ENCODE measurements around the gene CLIC6. TPM values are rescaled to one million over a fixed set of nuclear protein-coding genes. Genes with fewer than 3 reads are reported as not detected.

The CLIC6 gene
- total RNA-seq, 1 experiment from 2014 or later: not detected

DNA sequence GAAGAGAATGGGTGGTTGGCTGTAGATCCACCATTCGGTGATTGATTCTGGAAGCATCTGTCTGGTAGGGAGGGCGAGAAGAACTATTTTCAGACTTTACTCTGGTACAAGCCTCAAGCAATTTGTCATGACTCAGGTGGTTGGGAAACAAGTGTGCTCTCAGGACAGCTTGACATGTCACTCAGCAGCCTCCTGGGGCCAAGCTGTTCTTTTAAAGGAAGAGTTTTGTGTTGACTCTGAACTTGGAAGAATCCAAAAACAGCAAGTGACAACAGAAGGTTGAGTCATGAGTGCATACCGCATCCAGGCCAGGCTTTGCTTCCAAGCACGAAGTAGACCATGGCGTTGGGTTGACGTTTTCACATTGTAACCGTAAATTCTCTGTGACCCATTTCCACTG lies 65.9 kb downstream of the CLIC6 start:
- Histone ChIP-seq H3K36me3 (ENCODE audit: low read depth, low read length) (no peaks in the 10 kb centered on the region), H2AFZ (ENCODE audit: low read length) (no peak overlapping the region), H3K9me2 (replicated peaks; ENCODE audit: low read length) (no peaks in the 10 kb centered on the region), H3K4me3 (ENCODE audit: low read length) (no peak overlapping the region), H3K9ac (ENCODE audit: low read length) (no peak overlapping the region), H3K4me2 (ENCODE audit: low read length) (no peak overlapping the region), H4K20me1 (ENCODE audit: low read length) (no peaks in the 10 kb centered on the region), H3F3A (ENCODE audit: low read length, unreplicated experiment) (no peaks in the 10 kb centered on the region), H3K27me3 (ENCODE audit: low read length) (no peaks in the 10 kb centered on the region), H3K27ac (ENCODE audit: low read length) (peak overlapping the region; percentile 4; the same call in 1 of the 2 replicates), H3K79me2 (ENCODE audit: low read length) (no peaks in the 10 kb centered on the region), H3K4me1 (ENCODE audit: insufficient read depth, low read length) (peaks cover 35% of the 10 kb centered on the region), H3K9me3 (ENCODE audit: low read length) (no peaks in the 10 kb centered on the region)
- ATAC-seq (no peak), DNase-seq (peak; percentile 80)
- TF ChIP-seq EZH2phosphoT487 (IDR thresholded peaks at IDR 0.05; ENCODE audit: borderline replicate concordance, low read length) (no peak), EZH2 (IDR thresholded peaks at IDR 0.05; ENCODE audit: low read length, unreplicated experiment) (no peak)
- TF ChIP-seq, protein P1, sequence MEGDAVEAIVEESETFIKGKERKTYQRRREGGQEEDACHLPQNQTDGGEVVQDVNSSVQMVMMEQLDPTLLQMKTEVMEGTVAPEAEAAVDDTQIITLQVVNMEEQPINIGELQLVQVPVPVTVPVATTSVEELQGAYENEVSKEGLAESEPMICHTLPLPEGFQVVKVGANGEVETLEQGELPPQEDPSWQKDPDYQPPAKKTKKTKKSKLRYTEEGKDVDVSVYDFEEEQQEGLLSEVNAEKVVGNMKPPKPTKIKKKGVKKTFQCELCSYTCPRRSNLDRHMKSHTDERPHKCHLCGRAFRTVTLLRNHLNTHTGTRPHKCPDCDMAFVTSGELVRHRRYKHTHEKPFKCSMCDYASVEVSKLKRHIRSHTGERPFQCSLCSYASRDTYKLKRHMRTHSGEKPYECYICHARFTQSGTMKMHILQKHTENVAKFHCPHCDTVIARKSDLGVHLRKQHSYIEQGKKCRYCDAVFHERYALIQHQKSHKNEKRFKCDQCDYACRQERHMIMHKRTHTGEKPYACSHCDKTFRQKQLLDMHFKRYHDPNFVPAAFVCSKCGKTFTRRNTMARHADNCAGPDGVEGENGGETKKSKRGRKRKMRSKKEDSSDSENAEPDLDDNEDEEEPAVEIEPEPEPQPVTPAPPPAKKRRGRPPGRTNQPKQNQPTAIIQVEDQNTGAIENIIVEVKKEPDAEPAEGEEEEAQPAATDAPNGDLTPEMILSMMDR (conservative IDR thresholded peaks at IDR 0.05; ENCODE audit: low read depth, low read length): no peak
- intact Hi-C loops (cut with micrococcal nuclease): no loop called here
- ChIA-PET CTCF (interaction anchor here (0.5 kb wide), 1 partner anchor 200 kb away, joined by 3 read pairs; no protein-coding TSS in a partner anchor), POLR2A (ENCODE audit: unreplicated experiment) (no interaction called here)
- no TSS peak for BruUV-seq (replicated peaks)

DNA sequence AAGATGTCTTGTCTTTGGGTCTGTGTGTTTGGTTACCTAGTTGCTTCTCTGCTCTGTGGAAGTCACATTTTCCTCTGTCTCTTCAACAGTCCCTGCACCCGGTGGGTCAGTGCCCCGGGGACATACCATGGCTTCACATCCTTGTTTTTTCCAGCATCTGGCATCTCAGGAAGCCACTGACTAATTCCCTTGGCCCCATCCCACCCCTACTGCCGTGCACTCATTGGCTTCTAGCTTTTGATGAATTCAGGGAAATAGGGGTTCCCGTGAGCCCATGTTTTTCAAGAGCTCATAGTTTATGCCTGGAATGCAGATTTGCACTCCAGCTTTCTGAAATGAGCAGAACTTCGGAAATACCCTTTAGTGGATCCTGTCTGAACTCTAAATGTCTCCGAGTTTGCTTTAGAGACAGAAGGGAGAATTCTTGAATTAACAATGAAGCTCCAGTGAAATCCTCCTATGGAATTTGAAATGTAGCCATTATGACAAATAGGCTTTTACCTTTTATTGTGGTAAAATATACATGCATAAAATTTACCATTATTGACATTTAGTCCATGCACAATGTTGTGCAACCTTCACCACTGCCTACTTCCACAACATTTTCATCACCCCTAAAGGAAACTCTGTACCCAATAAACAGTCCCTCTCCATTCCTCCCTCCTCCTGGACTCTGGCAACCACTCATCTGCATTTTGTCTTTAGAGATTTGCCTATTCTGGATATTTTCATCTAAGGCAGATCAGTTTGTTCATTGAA lies 67.5 kb downstream of the CLIC6 start:
- CTCF ChIA-PET: interaction anchor here (1.1 kb wide), 1 partner anchor 9 kb away, joined by 8 read pairs; no protein-coding TSS in a partner anchor
- H3K79me2 ChIP-seq (ENCODE audit: low read length): no peaks in the 10 kb centered on the region
- H3K9me2 ChIP-seq (replicated peaks; ENCODE audit: low read length): no peaks in the 10 kb centered on the region
- H3K36me3 ChIP-seq (ENCODE audit: low read depth, low read length): no peaks in the 10 kb centered on the region
- intact Hi-C loops (cut with micrococcal nuclease): no loop called here
- peak overlapping the region; percentile 63 for H3K27ac ChIP-seq (ENCODE audit: low read length)
- POLR2A ChIA-PET (ENCODE audit: unreplicated experiment): interaction anchor here (0.6 kb wide), 1 partner anchor 247 kb away, joined by 8 read pairs; no protein-coding TSS in a partner anchor
- H3K4me2 ChIP-seq (ENCODE audit: low read length): peak overlapping the region; percentile 35
- H3K9me3 ChIP-seq (ENCODE audit: low read length): no peaks in the 10 kb centered on the region
- H2AFZ ChIP-seq (ENCODE audit: low read length): no peak overlapping the region
- peak; percentile 66 for DNase-seq
- H3F3A ChIP-seq (ENCODE audit: low read length, unreplicated experiment): no peaks in the 10 kb centered on the region
- BruUV-seq (replicated peaks): no TSS peak
- ATAC-seq: peak; percentile 78
- H3K4me3 ChIP-seq (ENCODE audit: low read length): peak overlapping the region; percentile 8; the same call in 1 of the 2 replicates
- no peak for TF ChIP-seq EZH2phosphoT487 (IDR thresholded peaks at IDR 0.05; ENCODE audit: borderline replicate concordance, low read length)
- TF ChIP-seq EZH2 (IDR thresholded peaks at IDR 0.05; ENCODE audit: low read length, unreplicated experiment): no peak
- TF ChIP-seq, protein P1 (conservative IDR thresholded peaks at IDR 0.05; ENCODE audit: low read depth, low read length): no peak
- H3K27me3 ChIP-seq (ENCODE audit: low read length): no peaks in the 10 kb centered on the region
- peaks cover 35% of the 10 kb centered on the region for H3K4me1 ChIP-seq (ENCODE audit: insufficient read depth, low read length)
- no peaks in the 10 kb centered on the region for H4K20me1 ChIP-seq (ENCODE audit: low read length)
- H3K9ac ChIP-seq (ENCODE audit: low read length): no peak overlapping the region

GRCh38 chr21:34737115-34737514 lies 68.3 kb downstream of the CLIC6 start:
- Histone ChIP-seq H3K27ac (ENCODE audit: low read length) (peak overlapping the region; percentile 63), H3K4me3 (ENCODE audit: low read length) (no peak overlapping the region), H3K9me3 (ENCODE audit: low read length) (no peaks in the 10 kb centered on the region), H3K79me2 (ENCODE audit: low read length) (no peaks in the 10 kb centered on the region), H3K36me3 (ENCODE audit: low read depth, low read length) (no peaks in the 10 kb centered on the region), H3F3A (ENCODE audit: low read length, unreplicated experiment) (no peaks in the 10 kb centered on the region), H2AFZ (ENCODE audit: low read length) (no peak overlapping the region), H3K9ac (ENCODE audit: low read length) (no peak overlapping the region), H3K4me2 (ENCODE audit: low read length) (peak overlapping the region; percentile 35), H3K4me1 (ENCODE audit: insufficient read depth, low read length) (peaks cover 35% of the 10 kb centered on the region), H3K9me2 (replicated peaks; ENCODE audit: low read length) (no peaks in the 10 kb centered on the region), H3K27me3 (ENCODE audit: low read length) (no peaks in the 10 kb centered on the region), H4K20me1 (ENCODE audit: low read length) (no peaks in the 10 kb centered on the region)
- POLR2A ChIA-PET (ENCODE audit: unreplicated experiment): no interaction called here
- CTCF ChIA-PET: no interaction called here
- no peak for ATAC-seq
- intact Hi-C loops (cut with micrococcal nuclease): no loop called here
- DNase-seq: peak; percentile 54
- no TSS peak for BruUV-seq (replicated peaks)
- TF ChIP-seq, protein P1 (conservative IDR thresholded peaks at IDR 0.05; ENCODE audit: low read depth, low read length): no peak
